WTC11 (cell line): ENCODE results near the gene PIK3R1. TPM values are rescaled to one million over a fixed set of nuclear protein-coding genes. Genes with fewer than 3 reads are reported as not detected.

Experiments used
- ATAC-seq: fragments of 200-7000 bp; cut with Tn5 transposase; 2 replicates; pipeline ENCODE4 v1.10.0; 2021; ENCODE audit warnings: mild to moderate bottlenecking, moderate library complexity
- CTCF ChIA-PET: fragments of 300-600 bp; sonication (Branson Sonifier 250); formaldehyde crosslinking; loops from one replicate; lab custom pipeline; 2021; ENCODE audit warnings: antibody characterized with exemption; lab: Charles Lee
- POLR2A ChIA-PET: fragments of 350-600 bp; sonication (Branson Sonifier 250); formaldehyde crosslinking; loops from one replicate; lab custom pipeline; 2021; ENCODE audit warnings: antibody characterized with exemption; lab: Charles Lee
- DNase-seq: peaks from one replicate; pipeline ENCODE4 v3.0.0; 2021; ENCODE audit warnings: low spot score
- H3K27ac Mint-ChIP-seq: 2 replicates; pipeline ENCODE4 v1.8.0; 2021; ENCODE audit warnings: mixed read lengths
- H3K27me3 Mint-ChIP-seq: 2 replicates; pipeline ENCODE4 v1.8.0; 2021; ENCODE audit warnings: low read depth, mild to moderate bottlenecking, moderate library complexity, mixed read lengths
- H3K36me3 Mint-ChIP-seq: 2 replicates; pipeline ENCODE4 v1.8.0; 2021; ENCODE audit warnings: mixed read lengths
- H3K4me1 Mint-ChIP-seq: 2 replicates; pipeline ENCODE4 v1.8.0; 2022; ENCODE audit warnings: mixed read lengths
- H3K4me3 Mint-ChIP-seq: 2 replicates; pipeline ENCODE4 v1.8.0; 2021; ENCODE audit warnings: mild to moderate bottlenecking, moderate library complexity, mixed read lengths
- H3K9me3 Mint-ChIP-seq: 2 replicates; pipeline ENCODE4 v1.8.0; 2021; ENCODE audit warnings: mixed read lengths
- NFATC4 ChIP-seq: fragments of 250-450 bp; sonication (Bioruptor Pico); IDR thresholded peaks from 2 replicates; pipeline ENCODE4 v1.9.0; 2021; ENCODE audit warnings: mild to moderate bottlenecking
- ZNF219 ChIP-seq: sonication (generic); formaldehyde crosslinking; IDR thresholded peaks from 2 replicates; pipeline ENCODE4 v1.8.0; 2023; ENCODE audit warnings: missing genetic modification reagents, mild to moderate bottlenecking, borderline replicate concordance
- ZNF263 ChIP-seq: sonication (generic); formaldehyde crosslinking; IDR thresholded peaks from 2 replicates; pipeline ENCODE4 v1.8.1; 2022; ENCODE audit warnings: low read depth, mild to moderate bottlenecking, moderate library complexity, missing genetic modification reagents
- total RNA-seq: library from RNA; stranded (reverse); gene quantifications from 3 replicates; pipeline ENCODE4 v1.2.3, GENCODE V29; 2021
- TF ChIP-seq, protein P1 (sequence below): sonication (generic); formaldehyde crosslinking; IDR thresholded peaks from 2 replicates; pipeline ENCODE4 v1.8.0; 2022; ENCODE audit warnings: mild to moderate bottlenecking, missing genetic modification reagents

The PIK3R1 gene
- total RNA-seq, 1 experiment from 2014 or later = 11.3 TPM

- no peaks in the 10 kb centered on the region for H3K27me3 Mint-ChIP-seq
- ChIA-PET CTCF (no interaction called here), POLR2A (no interaction called here)
- no peak for TF ChIP-seq ZNF263 (CRISPR knock-in tag)
- no peak for TF ChIP-seq ZNF219 (CRISPR knock-in tag)
- TF ChIP-seq NFATC4 (CRISPR knock-in tag) = no peak
- TF ChIP-seq, protein P1, sequence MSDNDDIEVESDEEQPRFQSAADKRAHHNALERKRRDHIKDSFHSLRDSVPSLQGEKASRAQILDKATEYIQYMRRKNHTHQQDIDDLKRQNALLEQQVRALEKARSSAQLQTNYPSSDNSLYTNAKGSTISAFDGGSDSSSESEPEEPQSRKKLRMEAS (CRISPR knock-in tag) = no peak
- peaks cover 25% of the 10 kb centered on the region for H3K9me3 Mint-ChIP-seq
- no peak for DNase-seq
- ATAC-seq = no peak
- H3K4me3 Mint-ChIP-seq = no peak overlapping the region
- H3K4me1 Mint-ChIP-seq = peaks cover 16% of the 10 kb centered on the region
- no peak overlapping the region for H3K27ac Mint-ChIP-seq
- H3K36me3 Mint-ChIP-seq = peaks cover 8% of the 10 kb centered on the region
These were observed 134.6 kb downstream of the PIK3R1 start for GRCh38 chr5:68350176-68350575.
